ENCODE measurements around the gene SUMO3.

The SUMO3 gene

GRCh38 chr21:44801468-44802395 lies 16.1 kb downstream of the SUMO3 start, which contains the start of gene UBE2G2:
UBE2G2 (minus strand) TSS chr21:44801820; CDS start chr21:44801748, 72 bp downstream.
- peak; percentile 82 for DNase-seq (ENCODE audit: low spot score)

DNA sequence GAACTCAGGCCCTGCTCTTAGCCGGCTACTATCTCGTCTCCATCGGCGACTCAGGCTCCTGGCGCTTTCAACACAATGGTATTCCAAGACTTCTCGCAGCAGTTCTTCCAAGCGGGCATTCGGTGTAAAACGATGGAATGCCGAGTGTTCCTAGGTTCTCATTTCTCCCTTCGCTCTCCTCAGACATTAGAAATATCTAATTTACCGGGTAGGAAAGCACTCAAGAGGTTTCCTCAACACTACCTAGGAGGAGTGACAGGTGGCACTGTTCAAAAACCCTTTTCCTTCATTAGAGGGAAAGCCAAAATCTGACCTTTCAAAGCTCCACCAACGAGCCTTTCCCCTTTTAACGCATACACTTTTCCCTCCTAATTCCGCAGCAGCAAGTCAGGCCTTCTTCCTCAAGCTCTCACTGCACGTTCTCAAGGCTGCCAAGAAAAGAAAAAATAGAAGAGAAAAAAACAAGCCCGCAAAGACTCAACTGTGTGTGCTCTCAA lies 16.8 kb downstream of the SUMO3 start:
- peak; percentile 34 for DNase-seq (ENCODE audit: low spot score)

- DNase-seq (ENCODE audit: low spot score) = no peak
These were observed 17.8 kb downstream of the SUMO3 start for GRCh38 chr21:44800103-44800502.

DNA sequence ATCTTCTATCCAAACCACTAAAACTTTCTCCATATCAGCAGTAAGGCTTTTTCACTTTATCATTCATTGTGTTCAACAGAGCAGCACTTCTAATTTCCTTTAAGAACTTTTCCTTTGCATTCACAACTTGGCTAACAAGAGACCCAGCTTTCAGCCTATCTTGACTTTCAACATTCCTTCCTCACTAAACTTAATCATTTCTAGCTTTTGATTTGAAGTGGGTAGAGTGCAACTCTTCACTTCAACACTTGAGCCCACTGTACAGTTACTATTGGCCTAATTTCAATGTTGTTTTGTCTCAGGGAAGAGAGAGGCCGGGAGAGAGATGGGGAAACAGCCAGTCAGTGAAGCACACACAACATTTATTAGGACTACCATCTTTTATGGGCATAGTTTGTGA lies 18.2 kb downstream of the SUMO3 start:
- DNase-seq (ENCODE audit: low spot score) = no peak

GRCh38 chr21:44797775-44798174 lies 20.1 kb downstream of the SUMO3 start:
- no peak for DNase-seq (ENCODE audit: low spot score)

- DNase-seq (ENCODE audit: low spot score) = no peak
These were observed 22.5 kb downstream of the SUMO3 start for GRCh38 chr21:44795342-44795741.

DNA sequence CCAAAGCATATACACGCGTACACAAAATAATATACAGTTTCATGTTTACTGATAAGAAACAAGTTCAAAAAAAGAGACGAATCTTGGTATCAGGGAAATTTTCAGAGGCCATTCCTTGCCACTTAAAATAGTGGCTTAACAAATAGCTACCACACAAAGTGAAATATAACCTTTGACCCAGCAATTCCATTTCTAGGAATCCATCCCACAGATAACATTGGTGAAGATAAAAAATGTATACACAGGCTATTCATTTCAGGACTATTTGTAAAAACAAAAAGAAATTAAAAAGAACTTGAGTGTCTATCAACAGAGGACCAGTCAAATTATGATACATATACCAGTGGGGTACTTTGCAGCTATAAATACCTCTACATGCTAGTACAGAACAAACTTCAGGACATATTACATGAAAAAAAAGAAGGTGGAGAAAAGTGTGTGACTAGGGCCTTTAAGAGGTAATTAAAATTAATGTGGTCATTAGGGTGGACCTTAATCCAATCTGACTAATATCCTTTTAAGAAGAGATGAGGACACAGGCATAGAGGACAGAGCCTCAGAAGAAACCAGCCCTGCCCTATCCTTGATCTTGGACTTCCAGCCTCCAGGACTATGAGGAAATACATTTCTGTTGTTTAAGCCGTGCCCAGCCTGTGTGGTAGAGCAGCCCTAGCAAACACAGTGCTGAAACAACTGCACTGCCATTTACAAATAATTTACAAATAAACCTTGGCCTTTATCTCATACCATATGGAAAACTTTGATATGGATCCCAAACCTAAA lies 24.1 kb downstream of the SUMO3 start:
- no peak for DNase-seq (ENCODE audit: low spot score)

DNA sequence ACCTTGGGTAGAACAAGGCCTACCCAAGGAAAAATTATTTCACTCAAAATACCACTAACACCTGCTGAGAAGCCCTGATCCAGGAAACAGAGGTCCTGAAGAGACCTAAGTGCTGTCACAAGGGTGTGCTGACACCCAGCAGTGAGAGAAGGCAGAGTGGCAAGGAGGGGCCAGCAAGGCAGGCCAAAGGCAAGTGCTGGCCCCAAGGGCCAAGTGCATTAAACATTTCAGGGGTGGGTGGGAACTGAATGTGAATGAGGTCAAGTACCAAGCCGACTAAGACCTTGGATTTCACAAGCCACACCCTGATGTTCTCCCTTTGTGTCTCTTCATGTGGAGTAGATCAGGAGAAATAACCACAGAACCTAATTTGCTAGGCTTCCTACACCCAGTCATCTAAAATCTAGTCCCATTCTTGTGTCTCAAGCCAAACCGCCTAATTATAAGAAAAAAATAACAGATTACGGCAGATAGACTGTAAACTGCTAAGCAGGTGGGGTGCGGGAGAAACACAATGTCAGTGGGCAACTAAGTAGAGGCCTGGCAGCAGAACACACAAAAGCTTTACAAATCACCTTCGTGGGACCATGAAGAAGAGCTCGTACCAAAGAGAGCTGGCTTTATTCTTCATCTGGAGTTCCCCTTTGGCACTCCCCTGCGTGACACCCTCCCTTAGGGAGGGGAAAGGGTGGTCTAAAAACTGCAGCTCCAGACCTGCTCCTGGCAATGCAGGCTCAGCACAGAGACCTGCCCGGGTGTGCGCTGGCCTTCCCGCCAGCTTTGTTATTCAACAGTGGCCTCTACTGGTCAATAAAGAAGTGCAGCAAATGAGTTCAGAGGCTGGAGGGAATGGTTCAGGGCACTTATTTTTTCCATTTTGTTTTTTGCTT lies 24.9 kb downstream of the SUMO3 start:
- DNase-seq (ENCODE audit: low spot score) = peak; percentile 54

DNA sequence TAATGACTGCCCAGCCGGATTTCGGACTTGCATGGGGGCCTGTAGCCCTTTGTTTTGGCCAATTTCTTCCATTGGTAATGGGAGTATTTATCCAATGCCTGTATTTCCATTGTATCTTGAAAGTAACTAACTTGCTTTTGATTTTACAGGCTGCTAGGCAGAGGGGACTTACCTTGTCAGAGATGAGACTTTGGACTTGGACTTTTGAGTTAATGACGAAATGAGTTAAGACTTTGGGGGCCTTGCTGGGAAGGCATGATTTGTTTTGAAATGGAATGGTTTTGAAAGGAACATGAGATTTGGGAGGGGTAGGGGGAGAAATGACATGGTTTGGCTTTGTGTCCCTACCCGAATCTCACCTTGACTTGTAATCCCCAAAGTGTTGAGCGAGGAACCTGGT lies 25.9 kb downstream of the SUMO3 start:
- no peak for DNase-seq (ENCODE audit: low spot score)

DNA sequence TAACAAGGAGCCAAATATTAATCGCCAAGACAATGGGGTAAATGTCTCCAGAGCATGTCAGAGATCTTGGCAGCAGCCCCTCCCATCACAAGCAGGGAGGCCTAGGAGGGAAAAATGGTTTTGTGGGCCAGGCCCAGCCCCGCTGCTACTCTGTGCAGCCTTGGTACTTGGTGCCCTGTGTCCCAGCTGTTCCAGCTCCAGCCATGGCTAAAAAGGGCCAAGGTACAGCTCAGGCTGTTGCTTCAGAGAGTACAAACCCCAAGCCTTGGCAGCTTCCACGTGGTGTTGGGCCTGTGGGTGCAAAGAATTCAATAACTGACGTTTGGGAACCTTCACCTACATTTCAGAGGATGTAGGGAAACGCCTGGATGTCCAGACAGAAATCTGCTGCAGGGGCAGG lies 26.6 kb downstream of the SUMO3 start:
- DNase-seq (ENCODE audit: low spot score) = no peak

DNA sequence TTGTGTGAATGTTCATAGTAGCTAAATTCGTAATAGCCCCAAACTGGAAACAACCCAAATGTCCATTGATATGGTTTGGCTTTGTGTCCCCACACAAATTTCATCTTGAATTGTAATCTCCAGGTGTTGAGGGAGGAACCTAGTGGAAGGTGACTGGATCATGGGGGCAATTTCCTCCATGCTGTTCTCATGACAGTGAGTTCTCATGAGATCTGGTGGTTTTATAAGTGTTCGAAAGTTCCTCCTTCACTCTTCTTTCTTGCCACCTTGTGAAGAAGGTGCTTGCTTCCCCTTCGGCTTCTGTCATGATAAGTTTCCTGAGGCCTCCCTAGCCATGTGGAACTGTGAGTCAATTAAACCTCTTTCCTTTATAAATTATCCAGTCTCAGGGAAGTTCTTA lies 27.5 kb downstream of the SUMO3 start:
- DNase-seq (ENCODE audit: low spot score) = no peak

GRCh38 chr21:44789880-44790279 lies 28.0 kb downstream of the SUMO3 start:
- DNase-seq (ENCODE audit: low spot score) = no peak

DNA sequence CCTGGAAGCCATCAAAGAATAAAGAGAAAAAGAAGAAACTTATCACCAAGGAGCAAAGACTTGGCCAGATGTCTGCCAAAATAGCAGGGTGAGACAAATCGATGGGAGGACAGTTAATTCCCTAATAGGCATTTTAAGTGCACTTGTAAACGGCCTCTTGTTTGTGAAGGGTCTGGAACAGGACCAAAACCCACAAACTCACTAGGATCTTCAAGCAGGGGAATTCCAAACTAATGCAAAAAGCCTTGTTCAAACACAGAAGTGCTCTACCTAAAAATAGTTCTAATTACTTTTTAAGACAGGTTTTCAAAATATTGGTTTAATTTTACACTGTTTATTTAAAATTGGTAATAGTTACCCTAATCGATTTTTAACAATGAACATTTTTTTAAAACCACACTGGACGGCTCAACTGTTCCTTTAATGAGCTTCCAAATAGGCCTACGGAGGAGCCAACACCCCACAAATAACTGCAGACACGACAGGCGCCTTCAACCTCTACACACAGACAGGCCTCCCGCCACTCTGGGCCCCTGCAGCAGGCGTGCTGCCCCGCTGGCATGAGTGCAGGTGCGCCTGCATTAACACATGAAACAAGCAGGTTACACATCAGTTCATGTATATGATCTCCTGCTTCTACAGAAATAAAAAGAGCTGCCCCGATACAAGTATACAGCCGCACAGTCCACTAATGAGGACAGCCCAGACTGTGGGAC lies 32.1 kb downstream of the SUMO3 start:
- DNase-seq (ENCODE audit: low spot score) = no peak

- no peak for DNase-seq (ENCODE audit: low spot score)
These were observed 33.1 kb downstream of the SUMO3 start for GRCh38 chr21:44784810-44785209.

- DNase-seq (ENCODE audit: low spot score) = no peak
These were observed 34.7 kb downstream of the SUMO3 start for GRCh38 chr21:44783020-44783696.

GRCh38 chr21:44780767-44781459 lies 36.9 kb downstream of the SUMO3 start:
- no peak for DNase-seq (ENCODE audit: low spot score)

- no peak for DNase-seq (ENCODE audit: low spot score)
These were observed 37.7 kb downstream of the SUMO3 start for GRCh38 chr21:44780137-44780502.

- DNase-seq (ENCODE audit: low spot score) = no peak
These were observed 38.3 kb downstream of the SUMO3 start for GRCh38 chr21:44779417-44780136.

- no peak for DNase-seq (ENCODE audit: low spot score)
These were observed 38.9 kb downstream of the SUMO3 start for GRCh38 chr21:44778983-44779382.
